Mesendoderm (in vitro differentiated cells): ENCODE measurements around the gene SLC45A3.

ENCODE experiments used
- DNase-seq: peaks from one replicate; pipeline ENCODE4 v3.0.0; 2013
- H2AK5ac ChIP-seq: 2 replicates; pipeline ENCODE4 v1.6.1; 2013; ENCODE audit warnings: low read length, inconsistent platforms
- H2BK120ac ChIP-seq: 2 replicates; pipeline ENCODE4 v1.6.1; 2013; ENCODE audit warnings: low read depth, mild to moderate bottlenecking, low read length, moderate library complexity, mixed read lengths
- H2BK15ac ChIP-seq: replicated peaks from 2 replicates; pipeline ENCODE4 v1.6.1; 2013; ENCODE audit warnings: low read depth, mild to moderate bottlenecking, moderate library complexity
- H2BK5ac ChIP-seq: 2 replicates; pipeline ENCODE4 v1.6.1; 2013; ENCODE audit warnings: low read length, inconsistent platforms
- H3K18ac ChIP-seq: 2 replicates; pipeline ENCODE4 v1.6.1; 2013; ENCODE audit warnings: mild to moderate bottlenecking, low read length, mixed read lengths
- H3K23ac ChIP-seq: one replicate; pipeline ENCODE4 v1.6.1; 2013; ENCODE audit warnings: low read length
- H3K27ac ChIP-seq: 2 replicates; pipeline ENCODE4 v1.5.1; 2013; ENCODE audit warnings: low read depth, mild to moderate bottlenecking, inconsistent platforms, low read length, moderate library complexity
- H3K27me3 ChIP-seq: 2 replicates; pipeline ENCODE4 v1.6.1; 2013; ENCODE audit warnings: low read length, control low read depth, mild to moderate bottlenecking, inconsistent platforms; ENCODE audit not compliant: insufficient read depth, poor library complexity
- H3K36me3 ChIP-seq: 2 replicates; pipeline ENCODE4 v1.6.1; 2013; ENCODE audit warnings: low read length, inconsistent platforms; ENCODE audit not compliant: control insufficient read depth, insufficient read depth
- H3K4ac ChIP-seq: one replicate; pipeline ENCODE4 v1.6.1; 2013; ENCODE audit warnings: low read depth, mild to moderate bottlenecking, low read length, moderate library complexity
- H3K4me1 ChIP-seq: 2 replicates; pipeline ENCODE4 v1.6.1; 2013; ENCODE audit warnings: low read depth, low read length, inconsistent platforms; ENCODE audit not compliant: control insufficient read depth
- H3K4me2 ChIP-seq: 2 replicates; pipeline ENCODE4 v1.6.1; 2013; ENCODE audit warnings: low read length
- H3K4me3 ChIP-seq: 2 replicates; pipeline ENCODE4 v1.5.1; 2013; ENCODE audit warnings: mild to moderate bottlenecking, low read length
- H3K56ac ChIP-seq: one replicate; pipeline ENCODE4 v1.6.1; 2013; ENCODE audit warnings: low read length
- H3K79me1 ChIP-seq: 2 replicates; pipeline ENCODE4 v1.6.1; 2013; ENCODE audit warnings: low read length, inconsistent platforms
- H3K79me2 ChIP-seq: 2 replicates; pipeline ENCODE4 v1.6.1; 2013; ENCODE audit warnings: mild to moderate bottlenecking, low read length; ENCODE audit not compliant: control insufficient read depth, insufficient read depth
- H3K9ac ChIP-seq: 2 replicates; pipeline ENCODE4 v1.6.1; 2013; ENCODE audit warnings: low read length, inconsistent platforms
- H4K5ac ChIP-seq: one replicate; pipeline ENCODE4 v1.6.1; 2013; ENCODE audit warnings: low read length
- H4K8ac ChIP-seq: one replicate; pipeline ENCODE4 v1.6.1; 2013; ENCODE audit warnings: low read depth, mild to moderate bottlenecking, control low read depth, low read length, moderate library complexity
- WGBS: extraction: QIAGEN DNeasy Blood & Tissue Kit; methylation state at CpG from one replicate; pipeline ENCODE4 v1.1.7; 2013; ENCODE audit warnings: low lambda C conversion rate, missing lambda C conversion rate; ENCODE audit not compliant: insufficient coverage; ENCODE audit errors: extremely low coverage; 5-methylcytosine and 5-hydroxymethylcytosine counted together

The SLC45A3 gene

GRCh38 chr1:205652984-205653383 is 27.3 kb downstream of the SLC45A3 start:
- H2BK15ac ChIP-seq = no peak overlapping the region
- H2AK5ac ChIP-seq = no peak overlapping the region
- no peak overlapping the region for H3K56ac ChIP-seq
- DNase-seq = no peak
- H3K27ac ChIP-seq = no peak overlapping the region
- H3K36me3 ChIP-seq = no peaks in the 10 kb centered on the region
- no peak overlapping the region for H4K8ac ChIP-seq
- H3K4me2 ChIP-seq = no peak overlapping the region
- no peak overlapping the region for H3K4me3 ChIP-seq
- no peak overlapping the region for H3K23ac ChIP-seq
- no peak overlapping the region for H3K9ac ChIP-seq
- H2BK5ac ChIP-seq = no peak overlapping the region
- H4K5ac ChIP-seq = no peak overlapping the region
- no peak overlapping the region for H3K18ac ChIP-seq
- H3K79me1 ChIP-seq = no peaks in the 10 kb centered on the region
- no peak overlapping the region for H2BK120ac ChIP-seq
- peaks cover 2% of the 10 kb centered on the region for H3K4me1 ChIP-seq
- H3K79me2 ChIP-seq = no peaks in the 10 kb centered on the region
- no peak overlapping the region for H3K4ac ChIP-seq
- WGBS = no CpG with 5 or more reads among the region's 11 CpGs
- no peaks in the 10 kb centered on the region for H3K27me3 ChIP-seq

- no peak overlapping the region for H3K4ac ChIP-seq
- H2AK5ac ChIP-seq = no peak overlapping the region
- H3K79me1 ChIP-seq = no peaks in the 10 kb centered on the region
- H3K9ac ChIP-seq = no peak overlapping the region
- H2BK5ac ChIP-seq = no peak overlapping the region
- no peaks in the 10 kb centered on the region for H3K27me3 ChIP-seq
- no peak overlapping the region for H3K18ac ChIP-seq
- H4K8ac ChIP-seq = no peak overlapping the region
- peaks cover 2% of the 10 kb centered on the region for H3K4me1 ChIP-seq
- H2BK15ac ChIP-seq = no peak overlapping the region
- no peaks in the 10 kb centered on the region for H3K36me3 ChIP-seq
- H3K56ac ChIP-seq = no peak overlapping the region
- H3K4me3 ChIP-seq = no peak overlapping the region
- WGBS = no CpG with 5 or more reads among the region's 1 CpG
- H3K4me2 ChIP-seq = no peak overlapping the region
- no peak for DNase-seq
- no peak overlapping the region for H3K23ac ChIP-seq
- no peak overlapping the region for H2BK120ac ChIP-seq
- no peak overlapping the region for H4K5ac ChIP-seq
- H3K27ac ChIP-seq = no peak overlapping the region
- H3K79me2 ChIP-seq = no peaks in the 10 kb centered on the region
Observed at GRCh38 chr1:205650241-205650640, 30.1 kb downstream of the SLC45A3 start.

- Histone ChIP-seq H3K4ac (no peak overlapping the region), H3K4me1 (peaks cover 2% of the 10 kb centered on the region), H4K8ac (no peak overlapping the region), H3K79me2 (no peaks in the 10 kb centered on the region), H3K27ac (no peak overlapping the region), H2BK5ac (no peak overlapping the region), H3K4me2 (no peak overlapping the region), H3K79me1 (no peaks in the 10 kb centered on the region), H3K4me3 (no peak overlapping the region), H4K5ac (no peak overlapping the region), H2BK120ac (no peak overlapping the region), H3K18ac (no peak overlapping the region), H3K27me3 (no peaks in the 10 kb centered on the region), H3K23ac (no peak overlapping the region), H2BK15ac (no peak overlapping the region), H3K56ac (no peak overlapping the region), H2AK5ac (no peak overlapping the region), H3K9ac (no peak overlapping the region), H3K36me3 (no peaks in the 10 kb centered on the region)
- DNase-seq = no peak
- WGBS = no CpG with 5 or more reads among the region's 8 CpGs
Observed at GRCh38 chr1:205645519-205645918, 34.8 kb downstream of the SLC45A3 start.

- H2BK5ac ChIP-seq = no peak overlapping the region
- no peak overlapping the region for H3K56ac ChIP-seq
- H3K9ac ChIP-seq = no peak overlapping the region
- H3K27me3 ChIP-seq = no peaks in the 10 kb centered on the region
- no peak overlapping the region for H2AK5ac ChIP-seq
- H3K4me2 ChIP-seq = no peak overlapping the region
- no peaks in the 10 kb centered on the region for H3K79me2 ChIP-seq
- H4K5ac ChIP-seq = no peak overlapping the region
- DNase-seq = no peak
- H3K4me1 ChIP-seq = no peaks in the 10 kb centered on the region
- H2BK120ac ChIP-seq = no peak overlapping the region
- H2BK15ac ChIP-seq = no peak overlapping the region
- H3K27ac ChIP-seq = no peak overlapping the region
- no peak overlapping the region for H3K4me3 ChIP-seq
- no peak overlapping the region for H3K18ac ChIP-seq
- WGBS = no CpG with 5 or more reads among the region's 2 CpGs
- H3K79me1 ChIP-seq = no peaks in the 10 kb centered on the region
- no peak overlapping the region for H3K23ac ChIP-seq
- H4K8ac ChIP-seq = no peak overlapping the region
- no peak overlapping the region for H3K4ac ChIP-seq
- no peaks in the 10 kb centered on the region for H3K36me3 ChIP-seq
Observed at GRCh38 chr1:205642679-205643307, 37.5 kb downstream of the SLC45A3 start.

- H3K4ac ChIP-seq = no peak overlapping the region
- H4K5ac ChIP-seq = no peak overlapping the region
- H3K4me3 ChIP-seq = no peak overlapping the region
- no peaks in the 10 kb centered on the region for H3K27me3 ChIP-seq
- no peak overlapping the region for H4K8ac ChIP-seq
- no peak overlapping the region for H2BK120ac ChIP-seq
- DNase-seq = no peak
- WGBS = no CpG with 5 or more reads among the region's 1 CpG
- H3K4me1 ChIP-seq = no peaks in the 10 kb centered on the region
- no peak overlapping the region for H3K4me2 ChIP-seq
- H3K27ac ChIP-seq = no peak overlapping the region
- no peak overlapping the region for H2AK5ac ChIP-seq
- H3K36me3 ChIP-seq = no peaks in the 10 kb centered on the region
- H2BK15ac ChIP-seq = no peak overlapping the region
- H3K9ac ChIP-seq = no peak overlapping the region
- H3K56ac ChIP-seq = no peak overlapping the region
- H3K18ac ChIP-seq = no peak overlapping the region
- no peak overlapping the region for H3K23ac ChIP-seq
- H3K79me2 ChIP-seq = no peaks in the 10 kb centered on the region
- H2BK5ac ChIP-seq = no peak overlapping the region
- no peaks in the 10 kb centered on the region for H3K79me1 ChIP-seq
Observed at GRCh38 chr1:205639567-205639966, 40.7 kb downstream of the SLC45A3 start.

- no CpG with 5 or more reads among the region's 9 CpGs for WGBS
- no peak overlapping the region for H2BK15ac ChIP-seq
Observed at GRCh38 chr1:205637854-205638468, 42.3 kb downstream of the SLC45A3 start.

More at GRCh38 chr1:205637854-205638468, 42.3 kb downstream of the SLC45A3 start:
- H3K27me3 ChIP-seq = no peaks in the 10 kb centered on the region
- no peak overlapping the region for H3K4ac ChIP-seq
- no peak overlapping the region for H3K9ac ChIP-seq
- no peaks in the 10 kb centered on the region for H3K79me1 ChIP-seq
- no peak overlapping the region for H2BK5ac ChIP-seq
- no peaks in the 10 kb centered on the region for H3K36me3 ChIP-seq
- no peak overlapping the region for H3K56ac ChIP-seq
- DNase-seq = no peak
- no peak overlapping the region for H3K23ac ChIP-seq
- no peaks in the 10 kb centered on the region for H3K4me1 ChIP-seq
- no peak overlapping the region for H3K27ac ChIP-seq
- H3K4me2 ChIP-seq = no peak overlapping the region
- no peak overlapping the region for H2BK120ac ChIP-seq
- H2AK5ac ChIP-seq = no peak overlapping the region
- no peak overlapping the region for H4K8ac ChIP-seq
- no peak overlapping the region for H4K5ac ChIP-seq
- no peaks in the 10 kb centered on the region for H3K79me2 ChIP-seq
- no peak overlapping the region for H3K18ac ChIP-seq
- no peak overlapping the region for H3K4me3 ChIP-seq
